ENCODE data around the gene GRB14.
"Not testable (repeated sequence)": the region's sequence is repeated elsewhere in the genome, so short reads cannot be mapped to it uniquely, and the experiment has no call there.

GRB14 gene

GRCh38 chr2:164620873-164621763 lies at the start of gene GRB14:
TSS of gene GRB14 (minus strand) at chr2:164621482. CDS start at chr2:164621309, 173 bp downstream.
- no peak for DNase-seq (ENCODE audit: low read depth)

- no peak for DNase-seq (ENCODE audit: low read depth)
Observed at GRCh38 chr2:164669291-164669690, 48.0 kb upstream of the GRB14 start.

- DNase-seq (ENCODE audit: low read depth): no peak
Observed at GRCh38 chr2:164667566-164667965, 46.3 kb upstream of the GRB14 start.

- no peak for DNase-seq (ENCODE audit: low read depth)
Observed at GRCh38 chr2:164664070-164664469, 42.8 kb upstream of the GRB14 start.

GRCh38 chr2:164662868-164663631 lies 41.8 kb upstream of the GRB14 start:
- no peak for DNase-seq (ENCODE audit: low read depth)

GRCh38 chr2:164662066-164662465 lies 40.8 kb upstream of the GRB14 start:
- DNase-seq (ENCODE audit: low read depth): no peak

GRCh38 chr2:164661349-164661748 lies 40.1 kb upstream of the GRB14 start:
- no peak for DNase-seq (ENCODE audit: low read depth)

GRCh38 chr2:164657129-164657528 lies 35.8 kb upstream of the GRB14 start:
- no peak for DNase-seq (ENCODE audit: low read depth)

GRCh38 chr2:164655750-164656149 lies 34.5 kb upstream of the GRB14 start:
- no peak for DNase-seq (ENCODE audit: low read depth)

GRCh38 chr2:164655336-164655735 lies 34.1 kb upstream of the GRB14 start:
- no peak for DNase-seq (ENCODE audit: low read depth)

- DNase-seq (ENCODE audit: low read depth): no peak
Observed at GRCh38 chr2:164651361-164651760, 30.1 kb upstream of the GRB14 start.

GRCh38 chr2:164644036-164644700 lies 22.9 kb upstream of the GRB14 start:
- DNase-seq (ENCODE audit: low read depth): no peak

- DNase-seq (ENCODE audit: low read depth): no peak
Observed at GRCh38 chr2:164642946-164643555, 21.8 kb upstream of the GRB14 start.

GRCh38 chr2:164642268-164642667 lies 21.0 kb upstream of the GRB14 start:
- DNase-seq (ENCODE audit: low read depth): no peak

- not testable (repeated sequence) for DNase-seq (ENCODE audit: low read depth)
Observed at GRCh38 chr2:164628319-164628718, 7.0 kb upstream of the GRB14 start.

GRCh38 chr2:164625378-164625971 lies 4.2 kb upstream of the GRB14 start:
- DNase-seq (ENCODE audit: low read depth): no peak

- no peak for DNase-seq (ENCODE audit: low read depth)
Observed at GRCh38 chr2:164624316-164624715, 3.0 kb upstream of the GRB14 start.

GRCh38 chr2:164622338-164623106 lies 1.2 kb upstream of the GRB14 start:
- DNase-seq (ENCODE audit: low read depth): no peak

GRCh38 chr2:164621764-164622105 lies 453 bp upstream of the GRB14 start:
- DNase-seq (ENCODE audit: low read depth): no peak

GRCh38 chr2:164620457-164620856 lies 825 bp downstream of the GRB14 start:
- no peak for DNase-seq (ENCODE audit: low read depth)

GRCh38 chr2:164617466-164617865 lies 3.8 kb downstream of the GRB14 start:
- no peak for DNase-seq (ENCODE audit: low read depth)

All from activated T-cell treated with anti-CD3 and anti-CD28 coated beads for 1 hour (primary cell).